Liver (tissue), 9 donors: ENCODE results near the gene SORCS2. TPM values are rescaled to one million over a fixed set of nuclear protein-coding genes. Genes with fewer than 3 reads are reported as not detected.

ENCODE experiments used
- DNase-seq: peaks from one replicate; pipeline ENCODE4 v3.0.0-alpha.2; 2017; ENCODE audit warnings: low spot score
- H3K27ac ChIP-seq, 2 donors: one replicate each; pipeline ENCODE4 v1.7.0; 2013; ENCODE audit warnings: inconsistent platforms in 2 of 2, low read length in 2 of 2, control low read depth in 1 of 2, low read depth in 1 of 2, mild to moderate bottlenecking in 1 of 2
- H3K27me3 ChIP-seq, 4 donors: one replicate each; pipeline versions ENCODE4 v1.6.1 to v1.7.0; 2013; ENCODE audit warnings: low read length in 3 of 4, inconsistent platforms in 1 of 4, mild to moderate bottlenecking in 1 of 4, moderate library complexity in 1 of 4; ENCODE audit not compliant: control insufficient read depth in 4 of 4, insufficient read depth in 4 of 4
- H3K36me3 ChIP-seq, 4 donors: one replicate each; pipeline versions ENCODE4 v1.6.1 to v1.7.0; 2013; ENCODE audit warnings: low read length in 3 of 4, mild to moderate bottlenecking in 3 of 4, low read depth in 1 of 4, moderate library complexity in 1 of 4; ENCODE audit not compliant: control insufficient read depth in 4 of 4, insufficient read depth in 3 of 4
- H3K4me1 ChIP-seq, 4 donors: one replicate each; pipeline versions ENCODE4 v1.6.1 to v1.7.0; 2013; ENCODE audit warnings: low read length in 3 of 4, mild to moderate bottlenecking in 3 of 4, moderate library complexity in 1 of 4; ENCODE audit not compliant: control insufficient read depth in 4 of 4, insufficient read depth in 4 of 4
- H3K4me3 ChIP-seq, 3 donors: one replicate each; pipeline versions ENCODE4 v1.6.1 to v1.7.0; 2013; ENCODE audit warnings: low read length in 3 of 3, control low read depth in 1 of 3, low read depth in 1 of 3, mild to moderate bottlenecking in 1 of 3
- H3K9ac ChIP-seq, 2 donors: one replicate each; pipeline ENCODE4 v1.7.0; 2013; ENCODE audit warnings: low read length in 2 of 2, mild to moderate bottlenecking in 2 of 2, moderate library complexity in 2 of 2, control low read depth in 1 of 2, low read depth in 1 of 2
- H3K9me3 ChIP-seq, 4 donors: one replicate each; pipeline versions ENCODE4 v1.6.1 to v1.7.0; 2013; ENCODE audit warnings: low read length in 3 of 4; ENCODE audit not compliant: control insufficient read depth in 4 of 4
- ATF3 ChIP-seq: IDR thresholded peaks from 2 replicates; pipeline ENCODE4 v1.6.1; 2016; ENCODE audit warnings: antibody characterized with exemption
- CTCF ChIP-seq: fragments of 150-350 bp; IDR thresholded peaks from 2 replicates; pipeline ENCODE4 v1.5.1; 2017; ENCODE audit warnings: improper control_type of control experiment, low read depth, low read length; ENCODE audit not compliant: missing input control
- EGR1 ChIP-seq, 2 donors: IDR thresholded peaks; 2 replicates each; pipeline ENCODE4 v1.6.1; 2016 to 2018; ENCODE audit warnings: antibody characterized with exemption in 2 of 2, low read depth in 2 of 2
- FOXA1 ChIP-seq: IDR thresholded peaks from 2 replicates; pipeline ENCODE4 v1.6.1; 2016; ENCODE audit warnings: antibody characterized with exemption
- FOXA2 ChIP-seq: IDR thresholded peaks from 2 replicates; pipeline ENCODE4 v1.6.1; 2016; ENCODE audit warnings: antibody characterized with exemption
- GABPA ChIP-seq, 2 donors: IDR thresholded peaks in 1 of 2; conservative IDR thresholded peaks in 1 of 2; 2 replicates each; pipeline ENCODE4 v1.6.1; 2016; ENCODE audit warnings: antibody characterized with exemption in 2 of 2, mild to moderate bottlenecking in 1 of 2, moderate library complexity in 1 of 2
- HNF4A ChIP-seq, 2 donors: conservative IDR thresholded peaks; 2 replicates each; pipeline ENCODE4 v1.6.1; 2016; ENCODE audit warnings: antibody characterized with exemption in 2 of 2, mild to moderate bottlenecking in 2 of 2
- HNF4G ChIP-seq: IDR thresholded peaks from 2 replicates; pipeline ENCODE4 v1.6.1; 2016; ENCODE audit warnings: antibody characterized with exemption
- JUND ChIP-seq, 2 donors: IDR thresholded peaks; 2 replicates each; pipeline ENCODE4 v1.6.1; 2016; ENCODE audit warnings: antibody characterized with exemption in 2 of 2
- MAX ChIP-seq: IDR thresholded peaks from 2 replicates; pipeline ENCODE4 v1.6.1; 2016; ENCODE audit warnings: antibody characterized with exemption
- NR2F2 ChIP-seq: IDR thresholded peaks from 2 replicates; pipeline ENCODE4 v1.6.1; 2016; ENCODE audit warnings: antibody characterized with exemption
- RAD21 ChIP-seq, 2 donors: IDR thresholded peaks; 2 replicates each; pipeline ENCODE4 v1.6.1; 2016; ENCODE audit warnings: antibody characterized with exemption in 2 of 2, mild to moderate bottlenecking in 2 of 2
- REST ChIP-seq: IDR thresholded peaks from 2 replicates; pipeline ENCODE4 v1.6.1; 2016; ENCODE audit warnings: antibody characterized with exemption, mild to moderate bottlenecking
- RXRA ChIP-seq, 2 donors: IDR thresholded peaks; 2 replicates each; pipeline ENCODE4 v1.6.1; 2017 to 2018; ENCODE audit warnings: antibody characterized with exemption in 2 of 2, mild to moderate bottlenecking in 1 of 2
- SP1 ChIP-seq: IDR thresholded peaks from 2 replicates; pipeline ENCODE4 v1.6.1; 2018; ENCODE audit warnings: antibody characterized with exemption, mild to moderate bottlenecking
- TAF1 ChIP-seq: conservative IDR thresholded peaks from 2 replicates; pipeline ENCODE4 v1.6.1; 2016; ENCODE audit warnings: antibody characterized with exemption, mild to moderate bottlenecking
- YY1 ChIP-seq: IDR thresholded peaks from 2 replicates; pipeline ENCODE4 v1.6.1; 2016; ENCODE audit warnings: antibody characterized with exemption, mild to moderate bottlenecking
- ZBTB33 ChIP-seq: IDR thresholded peaks from 2 replicates; pipeline ENCODE4 v1.6.1; 2016; ENCODE audit warnings: antibody characterized with exemption
- WGBS: extraction: QIAGEN DNeasy Blood & Tissue Kit; methylation state at CpG from one replicate; pipeline ENCODE4 v1.1.7; 2013; 5-methylcytosine and 5-hydroxymethylcytosine counted together
- polyA plus RNA-seq, 2 donors: library from polyadenylated mRNA; stranded (reverse) in 1 of 2; unstranded in 1 of 2; fragments of 200-250 nt in 1 of 2; fragments of >200 nt in 1 of 2; fragmentation: Nextera tagmentation in 1 of 2; extraction: Ambion mirVana in 1 of 2; gene quantifications; one replicate each; pipeline versions ENCODE4 v1.2.1 to v1.2.3, GENCODE V29; 2013 to 2015
- total RNA-seq, 2 donors: library from RNA; depleted of rRNA; stranded (reverse); fragments of >200 nt; gene quantifications; one replicate each; pipeline ENCODE4 v1.2.3, GENCODE V29; 2014
- donor health status: healthy.
- donor health status: healthy.
- donor health status: healthy.
- donor health status: healthy.
- donor health status: healthy.

Gene SORCS2
- total and polyA plus RNA-seq, 4 donors, result 0.10 to 1.4 (median 0.92) TPM

- DNase-seq, result no peak
- H3K27me3 ChIP-seq, result no peaks in the 10 kb centered on the region
- peaks cover 4 to 16% (median 5%) of the 10 kb centered on the region in 4 donors for H3K9me3 ChIP-seq
- no peaks in the 10 kb centered on the region for H3K36me3 ChIP-seq
- peaks cover 9 to 31% (median 19%) of the 10 kb centered on the region in 4 donors for H3K4me1 ChIP-seq
- no peak overlapping the region for H3K9ac ChIP-seq
- no peak overlapping the region for H3K27ac ChIP-seq
- H3K4me3 ChIP-seq, result no peak overlapping the region
- TF ChIP-seq ATF3 (no peak), RXRA (IDR thresholded peaks at IDR 0.05) (no peak), ZBTB33 (no peak), NR2F2 (no peak), EGR1 (IDR thresholded peaks at IDR 0.05; ENCODE audit: low read depth in 2 of 2) (no peak)
Observed at GRCh38 chr4:7556558-7556957, 364.2 kb downstream of the SORCS2 start.

GRCh38 chr4:7557456-7557855, 365.1 kb downstream of the SORCS2 start:
- Histone ChIP-seq H3K27ac (no peak overlapping the region), H3K9me3 (peaks cover 4 to 14% (median 5%) of the 10 kb centered on the region in 4 donors), H3K36me3 (no peaks in the 10 kb centered on the region), H3K4me3 (no peak overlapping the region), H3K4me1 (peaks cover 9 to 31% (median 19%) of the 10 kb centered on the region in 4 donors), H3K9ac (no peak overlapping the region), H3K27me3 (no peaks in the 10 kb centered on the region)
- TF ChIP-seq SP1 (no peak), FOXA1 (no peak), FOXA2 (no peak), HNF4G (no peak), RXRA (IDR thresholded peaks at IDR 0.05) (no peak), NR2F2 (no peak), GABPA (IDR thresholded peaks at IDR 0.05 in 1 of 2, conservative IDR thresholded peaks at IDR 0.05 in 1 of 2) (no peak), TAF1 (no peak), CTCF (no peak), ATF3 (no peak), MAX (no peak), ZBTB33 (no peak), HNF4A (conservative IDR thresholded peaks at IDR 0.05) (no peak), RAD21 (IDR thresholded peaks at IDR 0.05) (no peak), YY1 (no peak), EGR1 (IDR thresholded peaks at IDR 0.05; ENCODE audit: low read depth in 2 of 2) (no peak), JUND (IDR thresholded peaks at IDR 0.05) (no peak), REST (no peak)
- DNase-seq, result no peak
- WGBS, result 82% methylated on average over 7 of the region's 7 CpGs
